Gastroesophageal sphincter (tissue), 4 donors: Measurements from ENCODE around the gene PIGBOS1. TPM values are rescaled to one million over a fixed set of nuclear protein-coding genes. Genes with fewer than 3 reads are reported as not detected.

Experiments
- ATAC-seq: fragments of 150-250 bp; one replicate; pipeline ENCODE4 v1.9.1; 2016; ENCODE audit warnings: mild to moderate bottlenecking, moderate library complexity
- H3K27ac ChIP-seq, 4 donors: fragments of 200-600 bp; sonication (generic) in 3 of 4; 1 replicate in 3 of 4; 2 replicates in 1 of 4; pipeline ENCODE4 v1.5.1; 2016 to 2019
- H3K27me3 ChIP-seq: fragments of 200-600 bp; sonication (generic); one replicate; pipeline ENCODE4 v1.5.1; 2019
- H3K36me3 ChIP-seq, 2 donors: fragments of 200-600 bp; sonication (generic); one replicate each; pipeline ENCODE4 v1.5.1; 2019; ENCODE audit warnings: control low read depth in 1 of 2
- H3K4me1 ChIP-seq, 3 donors: fragments of 200-600 bp; sonication (generic); 1 replicate in 2 of 3; 2 replicates in 1 of 3; pipeline ENCODE4 v1.5.1; 2016 to 2019; ENCODE audit warnings: control low read depth in 2 of 3
- H3K4me3 ChIP-seq, 2 donors: fragments of 200-600 bp; sonication (generic); one replicate each; pipeline ENCODE4 v1.5.1; 2019; ENCODE audit warnings: mild to moderate bottlenecking in 1 of 2, moderate library complexity in 1 of 2
- H3K9me3 ChIP-seq, 3 donors: fragments of 200-600 bp; sonication (generic); one replicate each; pipeline ENCODE4 v1.5.1; 2017 to 2019; ENCODE audit warnings: control low read depth in 2 of 3
- CTCF ChIP-seq, 4 experiments: fragments of 200-600 bp in 2 of 4; fragments of 450-650 bp in 2 of 4; sonication (generic) in 1 of 4; IDR thresholded peaks; one replicate each; pipeline ENCODE4 v1.5.1; 2017 to 2019; ENCODE audit warnings: antibody characterized with exemption in 4 of 4, mild to moderate bottlenecking in 2 of 4, moderate library complexity in 2 of 4
- EP300 ChIP-seq: sonication (generic); formaldehyde crosslinking; IDR thresholded peaks from one replicate; pipeline ENCODE4 v1.6.1; 2017; ENCODE audit warnings: antibody characterized with exemption, mild to moderate bottlenecking
- POLR2A ChIP-seq, 2 donors: fragments of 450-650 bp; IDR thresholded peaks; one replicate each; pipeline ENCODE4 v1.6.1; 2017; ENCODE audit warnings: antibody characterized with exemption in 2 of 2, mild to moderate bottlenecking in 2 of 2, moderate library complexity in 1 of 2
- POLR2AphosphoS5 ChIP-seq: sonication (generic); formaldehyde crosslinking; IDR thresholded peaks from one replicate; pipeline ENCODE4 v1.6.1; 2017; ENCODE audit warnings: antibody characterized with exemption
- WGBS, 2 donors: methylation state at CpG; one replicate each; pipeline ENCODE4 v1.1.5; 2018; ENCODE audit warnings: low coverage in 1 of 2; 5-methylcytosine and 5-hydroxymethylcytosine counted together
- total RNA-seq, 4 donors: library from RNA; depleted of rRNA; stranded (reverse); fragments of >200 nt; gene quantifications; one replicate each; pipeline ENCODE4 v1.1.0, GENCODE V29; 2016

PIGBOS1 gene
- total RNA-seq, 4 donors from 2014 or later: 6.7 to 19.6 (median 14.7) TPM

- H3K27me3 ChIP-seq: no peaks in the 10 kb centered on the region
- 40 to 66% methylated on average over 3 to 6 of the region's 6 CpGs for WGBS, 2 donors
- no peaks in the 10 kb centered on the region for H3K4me1 ChIP-seq
- no peak overlapping the region for H3K4me3 ChIP-seq
- H3K9me3 ChIP-seq: no peaks in the 10 kb centered on the region
- ATAC-seq: no peak
- H3K27ac ChIP-seq: no peak overlapping the region
- peaks cover 3 to 71% of the 10 kb centered on the region in 2 donors for H3K36me3 ChIP-seq
- TF ChIP-seq POLR2A (IDR thresholded peaks at IDR 0.05): no peak
- no peak for TF ChIP-seq EP300
- TF ChIP-seq CTCF (IDR thresholded peaks at IDR 0.05): no peak
- TF ChIP-seq POLR2AphosphoS5: no peak
These were observed 41.3 kb upstream of the PIGBOS1 start for GRCh38 chr15:55360256-55360655.

- H3K9me3 ChIP-seq: no peaks in the 10 kb centered on the region
- H3K4me3 ChIP-seq: no peak overlapping the region
- ATAC-seq: no peak
- no peak for TF ChIP-seq CTCF (IDR thresholded peaks at IDR 0.05)
- no peak for TF ChIP-seq POLR2AphosphoS5
- TF ChIP-seq POLR2A (IDR thresholded peaks at IDR 0.05): no peak
- no peak for TF ChIP-seq EP300
- H3K36me3 ChIP-seq: peaks cover 3 to 67% of the 10 kb centered on the region in 2 donors
- no peaks in the 10 kb centered on the region for H3K27me3 ChIP-seq
- no peak overlapping the region for H3K27ac ChIP-seq
- peaks cover 0 to 1% (median 0%) of the 10 kb centered on the region in 3 donors for H3K4me1 ChIP-seq
These were observed 39.5 kb upstream of the PIGBOS1 start for GRCh38 chr15:55358471-55358870.

GRCh38 chr15:55357774-55358173 lies 38.9 kb upstream of the PIGBOS1 start:
- no peak for TF ChIP-seq POLR2AphosphoS5
- no peak for TF ChIP-seq EP300
- H3K27me3 ChIP-seq: no peaks in the 10 kb centered on the region

GRCh38 chr15:55356985-55357585 lies 38.2 kb upstream of the PIGBOS1 start:
- no peaks in the 10 kb centered on the region for H3K9me3 ChIP-seq
- no peak overlapping the region for H3K27ac ChIP-seq
- ATAC-seq: no peak
- H3K4me1 ChIP-seq: peaks cover 0 to 6% (median 0%) of the 10 kb centered on the region in 3 donors
- no peak for TF ChIP-seq EP300
- TF ChIP-seq CTCF (IDR thresholded peaks at IDR 0.05): no peak
- TF ChIP-seq POLR2AphosphoS5: no peak
- no peak for TF ChIP-seq POLR2A (IDR thresholded peaks at IDR 0.05)
- peaks cover 3 to 58% of the 10 kb centered on the region in 2 donors for H3K36me3 ChIP-seq
- H3K27me3 ChIP-seq: no peaks in the 10 kb centered on the region
- H3K4me3 ChIP-seq: no peak overlapping the region
- WGBS, 2 donors: 95 to 100% methylated on average over 4 of the region's 5 CpGs

More at GRCh38 chr15:55357774-55358173, 38.9 kb upstream of the PIGBOS1 start:
- Histone ChIP-seq H3K4me1 (peaks cover 0 to 6% (median 0%) of the 10 kb centered on the region in 3 donors), H3K36me3 (peaks cover 3 to 61% of the 10 kb centered on the region in 2 donors), H3K9me3 (no peaks in the 10 kb centered on the region), H3K27ac (no peak overlapping the region), H3K4me3 (no peak overlapping the region)
- WGBS, 2 donors: 89 to 100% methylated on average over 2 of the region's 2 CpGs
- ATAC-seq: no peak

- no peaks in the 10 kb centered on the region for H3K9me3 ChIP-seq
- TF ChIP-seq POLR2A (IDR thresholded peaks at IDR 0.05): no peak
- TF ChIP-seq CTCF (IDR thresholded peaks at IDR 0.05): no peak
- TF ChIP-seq POLR2AphosphoS5: no peak
- no peak for TF ChIP-seq EP300
- ATAC-seq: no peak
- H3K4me1 ChIP-seq: peaks cover 0 to 6% (median 0%) of the 10 kb centered on the region in 3 donors
- WGBS, 2 donors: 51 to 73% methylated on average over 2 of the region's 2 CpGs
- no peak overlapping the region for H3K4me3 ChIP-seq
- no peaks in the 10 kb centered on the region for H3K27me3 ChIP-seq
- H3K36me3 ChIP-seq: peaks cover 3 to 41% of the 10 kb centered on the region in 2 donors
- H3K27ac ChIP-seq: no peak overlapping the region
These were observed 34.1 kb upstream of the PIGBOS1 start for GRCh38 chr15:55353025-55353424.
